Lower lobe of right lung (tissue), 2 donors: ENCODE measurements around the gene PLXNA3. TPM values are rescaled to one million over a fixed set of nuclear protein-coding genes. Genes with fewer than 3 reads are reported as not detected.

Source experiments
- ATAC-seq, 2 donors: fragments of 200-7000 bp; cut with Tn5 transposase; one replicate each; pipeline ENCODE4 v1.9.1; 2020 to 2022; ENCODE audit warnings: mild to moderate bottlenecking in 2 of 2, moderate library complexity in 2 of 2
- DNase-seq: peaks from one replicate; pipeline ENCODE4 v3.0.0-alpha.2; 2020
- H3K27ac ChIP-seq: fragments of 200-600 bp; one replicate; pipeline ENCODE4 v1.8.0; 2022
- H3K27me3 ChIP-seq: fragments of 200-600 bp; one replicate; pipeline ENCODE4 v1.8.0; 2022; ENCODE audit warnings: low read depth
- H3K36me3 ChIP-seq: fragments of 200-600 bp; one replicate; pipeline ENCODE4 v1.8.0; 2022; ENCODE audit warnings: mild to moderate bottlenecking
- H3K4me1 ChIP-seq: fragments of 200-600 bp; one replicate; pipeline ENCODE4 v1.8.0; 2022
- H3K4me3 ChIP-seq: fragments of 200-600 bp; one replicate; pipeline ENCODE4 v1.8.0; 2022; ENCODE audit warnings: mild to moderate bottlenecking
- H3K9me3 ChIP-seq: fragments of 200-600 bp; one replicate; pipeline ENCODE4 v1.8.0; 2022
- intact Hi-C: fragments of 100-400 bp; cut with DNase I; formaldehyde crosslinking; loops from one replicate; pipeline ENCODE4 v1.11.0; 2022
- long read RNA-seq: library from polyadenylated mRNA; unstranded; transcript quantifications from one replicate; pipeline ENCODE4 v2.0.0, GENCODE V29; 2021
- total RNA-seq: library from RNA; stranded (reverse); fragmentation: NEBNext Ultra II Directional; extraction: Animal tissue kit (Norgen Biotek cat#: 25700); gene quantifications from one replicate; pipeline ENCODE4 v1.2.1, GENCODE V29; 2021
- TF ChIP-seq, protein P1 (sequence below): fragments of 200-600 bp; IDR thresholded peaks from one replicate; pipeline ENCODE4 v1.8.0; 2022; ENCODE audit warnings: antibody characterized with exemption, mild to moderate bottlenecking
- donor health status: DM: no; HTN: yes; CAD: no; lungs with severe emphysema.

The PLXNA3 gene
- total RNA-seq, result 49.0 TPM
- long read RNA-seq, partial matches to known transcripts, result 22 of 38 reads
- long read RNA-seq, other reads (novel, unspliced or antisense), result 16 of 38 reads

DNA sequence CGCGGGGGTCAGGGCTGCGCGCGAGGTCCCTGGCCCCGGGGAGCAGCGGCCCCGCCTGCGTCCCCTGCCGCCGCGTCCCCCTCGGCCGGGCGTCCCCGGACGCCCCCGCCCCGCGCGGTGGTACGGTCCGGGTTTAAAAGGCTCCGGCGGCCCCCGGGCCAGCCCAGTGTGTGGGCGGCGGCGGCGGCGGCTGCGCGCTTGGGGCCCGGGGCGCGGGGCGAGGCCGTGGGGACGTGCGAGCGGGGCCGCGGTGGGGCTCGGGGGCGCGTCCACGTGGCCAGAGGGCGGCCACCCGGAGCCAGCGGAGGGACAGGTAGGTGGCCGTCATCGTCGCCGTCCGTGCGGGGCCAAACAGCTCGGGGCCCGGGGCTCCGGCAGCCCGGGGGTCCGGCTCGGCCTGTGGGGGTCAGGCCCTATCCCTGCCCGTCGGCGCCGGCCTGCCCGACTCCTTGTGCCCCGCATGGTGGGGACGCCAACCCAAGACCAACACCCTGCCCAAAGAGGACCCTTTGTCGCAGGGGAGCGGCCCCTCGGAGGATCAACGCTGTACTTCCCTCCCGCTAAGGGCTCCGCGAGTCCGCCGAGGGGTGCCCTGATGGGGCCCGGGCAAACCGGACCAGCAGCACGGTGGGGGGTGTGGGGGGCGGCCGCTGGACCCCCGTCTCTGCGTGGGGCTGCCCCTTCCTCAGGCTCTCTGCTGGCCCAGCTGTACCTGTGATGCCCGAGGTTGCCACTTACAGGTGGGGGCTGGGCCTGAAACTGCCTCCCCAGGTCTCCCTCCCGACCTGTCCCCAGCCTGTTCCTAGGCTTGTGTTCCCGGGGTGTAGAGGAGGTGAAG lies at the start of gene PLXNA3:
Gene PLXNA3, plus strand, starts transcription at position 166 of the 838 bp plus-strand sequence. CDS start 1,903 bp downstream, outside the sequence.
- Histone ChIP-seq H3K4me3 (peak within 1 kb of the TSS; percentile 68), H3K27ac (peak within 1 kb of the TSS; percentile 56), H3K27me3 (no peaks in the 10 kb centered on the region), H3K4me1 (no peaks in the 10 kb centered on the region), H3K9me3 (no peaks in the 10 kb centered on the region), H3K36me3 (peaks cover 10% of the 10 kb centered on the region)
- TF ChIP-seq, protein P1, sequence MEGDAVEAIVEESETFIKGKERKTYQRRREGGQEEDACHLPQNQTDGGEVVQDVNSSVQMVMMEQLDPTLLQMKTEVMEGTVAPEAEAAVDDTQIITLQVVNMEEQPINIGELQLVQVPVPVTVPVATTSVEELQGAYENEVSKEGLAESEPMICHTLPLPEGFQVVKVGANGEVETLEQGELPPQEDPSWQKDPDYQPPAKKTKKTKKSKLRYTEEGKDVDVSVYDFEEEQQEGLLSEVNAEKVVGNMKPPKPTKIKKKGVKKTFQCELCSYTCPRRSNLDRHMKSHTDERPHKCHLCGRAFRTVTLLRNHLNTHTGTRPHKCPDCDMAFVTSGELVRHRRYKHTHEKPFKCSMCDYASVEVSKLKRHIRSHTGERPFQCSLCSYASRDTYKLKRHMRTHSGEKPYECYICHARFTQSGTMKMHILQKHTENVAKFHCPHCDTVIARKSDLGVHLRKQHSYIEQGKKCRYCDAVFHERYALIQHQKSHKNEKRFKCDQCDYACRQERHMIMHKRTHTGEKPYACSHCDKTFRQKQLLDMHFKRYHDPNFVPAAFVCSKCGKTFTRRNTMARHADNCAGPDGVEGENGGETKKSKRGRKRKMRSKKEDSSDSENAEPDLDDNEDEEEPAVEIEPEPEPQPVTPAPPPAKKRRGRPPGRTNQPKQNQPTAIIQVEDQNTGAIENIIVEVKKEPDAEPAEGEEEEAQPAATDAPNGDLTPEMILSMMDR, result no peak
- intact Hi-C loops, result no loop called here
- ATAC-seq, result peak; percentile 79 to 88
- peak; percentile 60 for DNase-seq

DNA sequence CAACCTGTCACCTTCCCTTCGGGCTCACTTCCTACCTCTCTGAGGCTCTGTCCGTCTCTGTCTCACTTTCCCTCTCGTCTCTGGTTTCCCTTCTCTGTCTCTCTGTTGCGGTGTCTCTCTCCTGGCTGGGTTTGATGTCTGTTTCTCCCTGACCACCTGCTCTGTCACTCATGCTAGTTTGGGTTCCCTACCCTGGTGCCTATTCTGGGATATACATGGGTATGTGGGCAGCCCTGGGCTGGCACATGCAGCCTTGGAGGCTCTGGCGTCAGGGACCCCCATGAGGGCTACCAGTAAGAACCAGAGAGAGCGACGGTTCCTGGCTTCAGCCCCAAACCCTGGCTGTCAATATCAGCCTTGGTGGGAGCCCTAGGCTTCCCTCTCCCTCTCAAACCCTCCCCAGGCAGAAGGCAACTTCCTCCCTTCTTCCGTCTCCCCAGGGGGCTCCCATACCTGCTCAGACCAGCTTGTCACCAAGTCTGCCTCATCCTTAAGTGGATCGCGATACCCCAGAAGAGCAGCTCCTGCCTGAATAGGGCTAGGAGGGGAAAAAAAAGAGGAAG lies 49.3 kb upstream of the PLXNA3 start:
- DNase-seq, result no peak
- Histone ChIP-seq H3K36me3 (no peaks in the 10 kb centered on the region), H3K27ac (peak overlapping the region; percentile 75), H3K4me1 (peaks cover 6% of the 10 kb centered on the region), H3K27me3 (no peaks in the 10 kb centered on the region), H3K4me3 (peak overlapping the region; percentile 56), H3K9me3 (no peaks in the 10 kb centered on the region)
- TF ChIP-seq, protein P1, result no peak
- intact Hi-C loops, result no loop called here
- ATAC-seq, result no peak

DNA sequence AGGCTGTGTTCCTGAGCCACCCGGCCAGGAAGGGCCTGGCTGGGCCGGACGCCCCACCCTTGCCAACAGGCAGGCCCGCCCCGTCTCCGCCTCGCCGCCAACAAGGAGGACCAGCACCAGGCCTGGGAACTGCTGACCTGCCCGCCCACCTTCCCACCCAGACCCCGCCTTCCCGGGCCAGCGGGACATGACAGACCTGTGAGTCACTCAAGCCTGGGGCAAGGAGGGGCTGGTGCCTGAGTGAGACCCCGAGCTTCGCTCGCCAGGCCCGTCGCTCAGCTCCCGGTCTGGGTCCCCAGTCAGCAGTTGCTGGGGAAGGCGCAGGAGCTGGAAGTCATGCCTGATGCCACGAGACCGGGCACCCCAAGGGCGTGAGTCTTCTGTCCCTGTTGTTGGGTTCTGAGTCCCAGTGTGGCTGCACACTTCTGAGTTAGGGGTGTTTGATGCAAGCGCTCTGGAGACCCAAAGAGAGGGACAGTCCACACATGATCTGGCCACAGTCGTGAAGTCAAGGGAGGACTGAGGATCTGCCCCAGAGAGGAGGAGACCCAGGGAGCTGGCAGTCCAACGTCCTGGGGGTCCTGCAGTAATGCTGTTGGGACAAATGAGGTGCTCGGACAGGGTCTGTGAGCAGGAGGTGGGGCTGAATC lies 48.7 kb upstream of the PLXNA3 start, which contains the start of gene DNASE1L1:
Gene DNASE1L1, minus strand, starts transcription at position 33 of the 650 bp plus-strand sequence. CDS start 3,686 bp downstream, outside the sequence.
- H3K9me3 ChIP-seq, result no peaks in the 10 kb centered on the region
- no peaks in the 10 kb centered on the region for H3K27me3 ChIP-seq
- intact Hi-C loops, result no loop called here
- H3K27ac ChIP-seq, result peak within 1 kb of the TSS; percentile 75
- peak; percentile 79 to 89 for ATAC-seq
- TF ChIP-seq, protein P1, result no peak
- peak within 1 kb of the TSS; percentile 56 for H3K4me3 ChIP-seq
- no peaks in the 10 kb centered on the region for H3K36me3 ChIP-seq
- DNase-seq, result peak; percentile 91
- peaks cover 6% of the 10 kb centered on the region for H3K4me1 ChIP-seq

DNA sequence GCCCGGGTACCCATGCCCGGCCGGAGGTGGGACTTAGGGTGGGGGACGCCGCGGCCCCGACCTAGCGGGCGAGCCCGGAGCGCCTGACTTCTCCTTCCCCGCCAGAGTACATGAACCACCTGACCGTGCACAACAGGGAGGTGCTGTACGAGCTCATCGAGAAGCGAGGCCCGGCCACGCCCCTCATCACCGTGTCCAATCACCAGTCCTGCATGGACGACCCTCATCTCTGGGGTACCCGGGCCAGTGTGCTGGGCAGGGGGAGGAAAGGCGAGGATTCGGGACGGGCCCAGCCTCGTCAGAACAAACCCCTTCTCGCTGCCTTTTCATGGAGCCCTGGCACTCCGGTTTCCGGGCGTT lies 46.1 kb upstream of the PLXNA3 start:
- Histone ChIP-seq H3K36me3 (no peaks in the 10 kb centered on the region), H3K4me1 (peaks cover 6% of the 10 kb centered on the region), H3K4me3 (peak overlapping the region; percentile 75), H3K9me3 (no peaks in the 10 kb centered on the region), H3K27me3 (no peaks in the 10 kb centered on the region), H3K27ac (peak overlapping the region; percentile 95)
- DNase-seq (peak; percentile 81), ATAC-seq (peak; percentile 83 to 85)
- intact Hi-C loops, result no loop called here
- TF ChIP-seq, protein P1, result no peak

DNA sequence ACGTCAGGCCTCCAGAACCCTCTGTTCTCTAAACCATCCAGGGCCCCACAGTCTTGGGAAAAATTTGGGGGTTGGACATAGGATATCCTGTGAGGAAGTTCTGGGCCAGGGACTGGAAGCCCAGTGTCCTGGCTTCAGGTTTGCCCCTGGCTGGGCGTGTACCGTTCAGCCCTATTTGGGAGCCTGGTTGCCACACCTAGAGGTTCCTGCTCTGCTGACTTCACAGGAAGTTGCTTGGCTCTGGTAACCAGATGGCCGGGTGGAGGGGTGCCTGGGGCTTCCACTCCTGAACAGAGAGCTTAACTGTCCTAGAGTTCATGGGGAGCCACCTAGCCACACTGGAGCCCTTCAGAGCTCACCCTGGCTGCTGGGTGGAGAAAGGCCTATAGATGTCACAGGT lies 45.6 kb upstream of the PLXNA3 start:
- ATAC-seq (peak in 1 of 2 donors; percentile 29), DNase-seq (peak; percentile 56)
- H3K4me3 ChIP-seq, result peak overlapping the region; percentile 75
- H3K27me3 ChIP-seq, result no peaks in the 10 kb centered on the region
- peaks cover 6% of the 10 kb centered on the region for H3K4me1 ChIP-seq
- intact Hi-C loops, result no loop called here
- H3K27ac ChIP-seq, result peak overlapping the region; percentile 95
- TF ChIP-seq, protein P1, result no peak
- no peaks in the 10 kb centered on the region for H3K9me3 ChIP-seq
- no peaks in the 10 kb centered on the region for H3K36me3 ChIP-seq
